HepG2 (cell line): ENCODE measurements around the gene ACSS1. TPM values are rescaled to one million over a fixed set of nuclear protein-coding genes. Genes with fewer than 3 reads are reported as not detected.

Experiments
- AGO2 ChIP-seq: fragments of 200-400 bp; formaldehyde crosslinking; optimal IDR thresholded peaks from 2 replicates; pipeline ENCODE3; 2017; ENCODE audit warnings: mild to moderate bottlenecking, low read depth, low read length, moderate library complexity
- ATF4 ChIP-seq, 2 experiments: fragments of 450-650 bp in 1 of 2; sonication (generic) in 1 of 2; formaldehyde crosslinking; IDR thresholded peaks; 2 replicates each; pipeline versions ENCODE4 v1.5.0 to v1.8.0; 2020 to 2022; ENCODE audit warnings: mild to moderate bottlenecking in 1 of 2, missing genetic modification reagents in 1 of 2
- CENPT ChIP-seq: sonication (generic); formaldehyde crosslinking; IDR thresholded peaks from 2 replicates; pipeline ENCODE4 v1.8.0; 2022; ENCODE audit warnings: low read depth, mild to moderate bottlenecking, moderate library complexity, missing genetic modification reagents
- DNMT3B ChIP-seq: conservative IDR thresholded peaks from 2 replicates; pipeline ENCODE4 v1.6.1; 2016; ENCODE audit warnings: missing biosample characterization, control low read depth
- ELK4 ChIP-seq: sonication (generic); formaldehyde crosslinking; IDR thresholded peaks from 2 replicates; pipeline ENCODE4 v1.9.0; 2021; ENCODE audit warnings: missing genetic modification reagents, borderline replicate concordance
- ESRRA ChIP-seq: sonication (generic); formaldehyde crosslinking; IDR thresholded peaks from 2 replicates; pipeline ENCODE4 v1.5.1; 2020; ENCODE audit warnings: mild to moderate bottlenecking, low read depth, missing genetic modification reagents
- NCOA5 ChIP-seq: sonication (generic); formaldehyde crosslinking; IDR thresholded peaks from 2 replicates; pipeline ENCODE4 v1.4.0; 2020; ENCODE audit warnings: missing genetic modification reagents
- ONECUT2 ChIP-seq: sonication (generic); formaldehyde crosslinking; IDR thresholded peaks from 2 replicates; pipeline ENCODE4 v1.4.0; 2020; ENCODE audit warnings: missing genetic modification reagents
- PATZ1 ChIP-seq: sonication (generic); formaldehyde crosslinking; IDR thresholded peaks from 2 replicates; pipeline ENCODE4 v1.4.0; 2020; ENCODE audit warnings: missing genetic modification reagents
- RFX3 ChIP-seq: IDR thresholded peaks from 2 replicates; pipeline ENCODE4 v1.6.1; 2016; ENCODE audit warnings: missing biosample characterization, missing genetic modification reagents
- SATB2 ChIP-seq: sonication (generic); formaldehyde crosslinking; IDR thresholded peaks from 2 replicates; pipeline ENCODE4 v1.5.0; 2020; ENCODE audit warnings: missing genetic modification reagents
- SCMH1 ChIP-seq: sonication (generic); formaldehyde crosslinking; IDR thresholded peaks from 2 replicates; pipeline ENCODE4 v1.9.0; 2021; ENCODE audit warnings: missing genetic modification reagents, mild to moderate bottlenecking, borderline replicate concordance
- SMARCC2 ChIP-seq: fragments of 450-650 bp; IDR thresholded peaks from 2 replicates; pipeline ENCODE4 v1.6.1; 2017; ENCODE audit warnings: antibody characterized with exemption, mild to moderate bottlenecking
- TIGD3 ChIP-seq: sonication (generic); formaldehyde crosslinking; IDR thresholded peaks from 2 replicates; pipeline ENCODE4 v1.5.1; 2020; ENCODE audit warnings: mild to moderate bottlenecking, missing genetic modification reagents, borderline replicate concordance
- ZFP36L2 ChIP-seq: sonication (generic); formaldehyde crosslinking; IDR thresholded peaks from 2 replicates; pipeline ENCODE4 v1.4.0; 2020; ENCODE audit warnings: missing genetic modification reagents
- ZNF235 ChIP-seq: sonication (generic); formaldehyde crosslinking; IDR thresholded peaks from 2 replicates; pipeline ENCODE4 v1.8.1; 2023; ENCODE audit warnings: mild to moderate bottlenecking, missing genetic modification reagents, borderline replicate concordance
- ZNF256 ChIP-seq: sonication (generic); formaldehyde crosslinking; conservative IDR thresholded peaks from 2 replicates; pipeline ENCODE4 v1.4.0; 2020; ENCODE audit warnings: missing genetic modification reagents
- ZNF687 ChIP-seq: sonication (generic); formaldehyde crosslinking; IDR thresholded peaks from 2 replicates; pipeline ENCODE4 v1.5.1; 2020; ENCODE audit warnings: mild to moderate bottlenecking, missing genetic modification reagents, moderate library complexity
- ZNF816 ChIP-seq: sonication (generic); formaldehyde crosslinking; IDR thresholded peaks from 2 replicates; pipeline ENCODE4 v1.8.0; 2022; ENCODE audit warnings: missing genetic modification reagents, mild to moderate bottlenecking, borderline replicate concordance
- polyA plus RNA-seq, 8 experiments: library from polyadenylated mRNA; depleted of rRNA in 3 of 8; stranded (reverse) in 7 of 8; unstranded in 1 of 8; fragments of >200 nt; fragmentation: Illumina TruSeq in 4 of 8; extraction: Trizol in 4 of 8; gene quantifications; 2 replicates each; pipeline versions ENCODE4 v1.2.1 to v1.2.3, GENCODE V29; 2011 to 2016; ENCODE audit warnings: low read depth in 4 of 8, missing spikeins in 1 of 8, mixed read lengths in 1 of 8; ENCODE audit not compliant: insufficient read depth in 1 of 8
- total RNA-seq, 5 experiments: library from RNA; depleted of rRNA; stranded (reverse); fragments of >200 nt; fragmentation: Illumina TruSeq; extraction: Trizol; gene quantifications; 2 replicates each; pipeline ENCODE4 v1.2.3, GENCODE V29; 2016; ENCODE audit warnings: low read depth in 1 of 5

ACSS1 gene
- total and polyA plus RNA-seq, 2 of the 13 experiments (the other 11 are each of a cell fraction or from before 2014, with no cell fraction given): 15.2 to 41.6 TPM

- TF ChIP-seq ZNF687 (CRISPR knock-in tag) (peak; percentile 99), ESRRA (CRISPR knock-in tag) (peak; percentile 49; the same call in 1 of the 2 replicates), RFX3 (CRISPR knock-in tag) (no peak; the same call in 1 of the 2 replicates), SCMH1 (CRISPR knock-in tag) (no peak), ZNF256 (CRISPR knock-in tag) (peak; percentile 96; the same call in 1 of the 2 replicates), ZFP36L2 (CRISPR knock-in tag) (no peak), AGO2 (no peak), ELK4 (peak; percentile 94; the same call in 1 of the 2 replicates), SATB2 (CRISPR knock-in tag) (peak; percentile 96), CENPT (peak; percentile 19; the same call in 1 of the 2 replicates), ZNF235 (CRISPR knock-in tag) (no peak; the same call in 1 of the 2 replicates), ATF4 (CRISPR knock-in tag; IDR thresholded peaks at IDR 0.05) (peak in 1 of 2 experiments; percentile 65; a peak in 1 of 4 replicates), ZNF816 (CRISPR knock-in tag) (no peak; the same call in 1 of the 2 replicates), DNMT3B (CRISPR knock-in tag) (peak; percentile 93; the same call in 1 of the 2 replicates), TIGD3 (CRISPR knock-in tag) (peak; percentile 94), SMARCC2 (no peak), ONECUT2 (CRISPR knock-in tag) (0 out of 2 replicates have a peak, but pooled peaks have one; percentile 22), PATZ1 (CRISPR knock-in tag) (peak; percentile 88), NCOA5 (CRISPR knock-in tag) (0 out of 2 replicates have a peak, but pooled peaks have one; percentile 15)
These were observed 65.3 kb downstream of the ACSS1 start, which contains the start of gene APMAP (continued) for GRCh38 chr20:24992487-24993205.
